Ovary (tissue), 9 donors: ENCODE data around the gene NVL. TPM values are rescaled to one million over a fixed set of nuclear protein-coding genes. Genes with fewer than 3 reads are reported as not detected.

ENCODE experiments used
- DNase-seq, 5 donors: peaks; one replicate each; pipeline ENCODE4 v3.0.0-alpha.2; 2019 to 2020
- H3K27ac ChIP-seq, 2 donors: fragments of 200-600 bp; one replicate each; pipeline versions ENCODE4 v1.5.1 to v1.8.0; 2019 to 2022
- H3K27me3 ChIP-seq: fragments of 200-600 bp; one replicate; pipeline ENCODE4 v1.8.0; 2022
- H3K36me3 ChIP-seq: fragments of 200-600 bp; sonication (generic); one replicate; pipeline ENCODE4 v1.5.1; 2019
- H3K4me1 ChIP-seq: one replicate; pipeline ENCODE4 v1.8.1; 2013; ENCODE audit warnings: mild to moderate bottlenecking, moderate library complexity; ENCODE audit not compliant: insufficient read depth
- H3K4me3 ChIP-seq: fragments of 200-600 bp; sonication (generic); one replicate; pipeline ENCODE4 v1.5.1; 2017
- H3K9me3 ChIP-seq, 2 donors: fragments of 200-600 bp in 1 of 2; sonication (generic) in 1 of 2; one replicate each; pipeline versions ENCODE4 v1.5.1 to v1.8.1; 2013 to 2019; ENCODE audit warnings: mild to moderate bottlenecking in 1 of 2, moderate library complexity in 1 of 2
- CTCF ChIP-seq, 3 donors: fragments of 450-650 bp in 2 of 3; fragments of 200-600 bp in 1 of 3; IDR thresholded peaks; one replicate each; pipeline versions ENCODE4 v1.5.1 to v1.8.0; 2016 to 2022; ENCODE audit warnings: antibody characterized with exemption in 3 of 3, mild to moderate bottlenecking in 1 of 3
- EP300 ChIP-seq: sonication (generic); formaldehyde crosslinking; IDR thresholded peaks from one replicate; pipeline ENCODE4 v1.6.1; 2017; ENCODE audit warnings: antibody characterized with exemption
- POLR2A ChIP-seq: fragments of 450-650 bp; IDR thresholded peaks from one replicate; pipeline ENCODE4 v1.6.1; 2017; ENCODE audit warnings: antibody characterized with exemption, mild to moderate bottlenecking, moderate library complexity
- WGBS, 3 donors: extraction: QIAGEN DNeasy Blood & Tissue Kit in 1 of 3; methylation state at CpG; one replicate each; pipeline versions ENCODE4 v1.1.5 to v1.1.7; 2013 to 2017; 5-methylcytosine and 5-hydroxymethylcytosine counted together
- intact Hi-C, 4 donors: fragments of 100-400 bp; cut with DNase I; formaldehyde crosslinking; loops; one replicate each; pipeline versions ENCODE4 v1.11.0 to v1.15.1; 2022 to 2023
- polyA plus RNA-seq, 2 donors: library from polyadenylated mRNA; stranded (reverse); fragments of 200-250 nt in 1 of 2; fragments of 350-450 nt in 1 of 2; fragmentation: Illumina TruSeq in 1 of 2; extraction: RNeasy Lipid Tissue Mini Kit (QIAGEN cat#74804) in 1 of 2; gene quantifications; one replicate each; pipeline ENCODE4 v1.2.3, GENCODE V29; 2013 to 2014
- total RNA-seq, 7 donors: library from RNA; depleted of rRNA in 2 of 7; stranded (reverse); fragments of >200 nt in 2 of 7; fragmentation: NEBNext Ultra II Directional in 3 of 7; extraction: Animal tissue kit (Norgen Biotek cat#: 25700) in 3 of 7; gene quantifications; one replicate each; pipeline versions ENCODE4 v1.1.0 to v1.2.4, GENCODE V29; 2016 to 2023
- donor health status: DM: no; HTN: no; CAD: no; lungs with moderate emphysema.
- donor health status: DM: no; HTN: no; CAD: no.
- donor health status: Bipolar disorder and iron deficiency.
- donor health status: DM: yes; HTN: yes; CAD: no.
- donor health status: DM: no; HTN: no; CAD: no.
- donor health status: DM: yes; HTN: yes; CAD: no.

Gene NVL
- total and polyA plus RNA-seq, 9 donors, result 15.4 to 31.9 (median 23.4) TPM

GRCh38 chr1:224276771-224277487 is 53.0 kb downstream of the NVL start:
- H3K27ac ChIP-seq, result no peak overlapping the region
- no peaks in the 10 kb centered on the region for H3K4me1 ChIP-seq
- WGBS, 3 donors, result 64 to 70% (median 65%) methylated on average over 3 of the region's 3 CpGs
- no peak for DNase-seq
- TF ChIP-seq POLR2A (no peak), CTCF (IDR thresholded peaks at IDR 0.05) (no peak), EP300 (no peak)
- no peaks in the 10 kb centered on the region for H3K9me3 ChIP-seq
- H3K36me3 ChIP-seq, result no peaks in the 10 kb centered on the region
- intact Hi-C loops, result no loop called here
- H3K4me3 ChIP-seq, result no peak overlapping the region
- no peaks in the 10 kb centered on the region for H3K27me3 ChIP-seq

DNA sequence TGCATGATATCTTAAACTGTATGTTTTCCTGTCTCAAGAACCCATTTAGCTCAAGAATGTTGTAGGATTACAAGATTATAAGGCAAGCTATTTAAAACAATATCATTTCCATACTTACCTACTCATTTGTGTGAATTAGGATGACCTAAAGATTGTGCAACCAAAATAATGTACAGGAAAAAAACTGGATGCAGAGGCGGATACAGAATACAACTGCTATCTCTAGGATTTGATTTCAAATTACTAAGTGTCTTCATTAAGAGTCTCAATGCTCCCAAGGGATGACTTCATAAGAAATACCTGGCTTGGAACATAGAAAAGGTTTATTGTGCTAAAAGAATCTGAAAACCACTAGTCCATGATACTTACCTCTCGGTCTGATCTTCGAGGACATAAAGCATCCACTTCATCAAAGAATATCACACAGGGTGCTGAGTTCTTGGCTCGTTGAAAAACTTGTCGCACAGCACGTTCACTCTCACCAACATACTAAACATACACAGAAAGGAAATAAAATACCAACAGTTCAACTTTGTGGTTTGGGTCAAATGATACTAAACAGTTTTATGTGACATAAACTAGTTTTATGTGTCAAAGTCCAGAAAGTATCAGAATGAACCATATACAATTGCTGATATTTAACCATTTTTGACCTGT is 54.9 kb downstream of the NVL start:
- Histone ChIP-seq H3K36me3 (no peaks in the 10 kb centered on the region), H3K27ac (no peak overlapping the region), H3K9me3 (no peaks in the 10 kb centered on the region), H3K4me1 (no peaks in the 10 kb centered on the region), H3K4me3 (no peak overlapping the region), H3K27me3 (no peaks in the 10 kb centered on the region)
- no peak for DNase-seq
- TF ChIP-seq EP300 (no peak), CTCF (IDR thresholded peaks at IDR 0.05) (no peak), POLR2A (no peak)
- 94 to 95% (median 94%) methylated on average over 6 of the region's 6 CpGs for WGBS, 3 donors
- intact Hi-C loops, result no loop called here

- TF ChIP-seq POLR2A (no peak), CTCF (IDR thresholded peaks at IDR 0.05) (no peak), EP300 (no peak)
- no peaks in the 10 kb centered on the region for H3K27me3 ChIP-seq
Observed at GRCh38 chr1:224273641-224274040, 56.3 kb downstream of the NVL start.

GRCh38 chr1:224271106-224271505 is 58.9 kb downstream of the NVL start:
- Histone ChIP-seq H3K27me3 (no peaks in the 10 kb centered on the region), H3K9me3 (no peaks in the 10 kb centered on the region), H3K36me3 (no peaks in the 10 kb centered on the region), H3K4me1 (no peaks in the 10 kb centered on the region), H3K4me3 (no peak overlapping the region), H3K27ac (no peak overlapping the region)
- intact Hi-C loops, result no loop called here
- TF ChIP-seq POLR2A, result no peak
- TF ChIP-seq EP300, result no peak
- TF ChIP-seq CTCF (IDR thresholded peaks at IDR 0.05), result no peak
- WGBS, 3 donors, result 84 to 94% (median 94%) methylated on average over 3 of the region's 3 CpGs
- no peak for DNase-seq

More at GRCh38 chr1:224273641-224274040, 56.3 kb downstream of the NVL start:
- Histone ChIP-seq H3K9me3 (no peaks in the 10 kb centered on the region), H3K36me3 (no peaks in the 10 kb centered on the region), H3K4me3 (no peak overlapping the region), H3K4me1 (no peaks in the 10 kb centered on the region), H3K27ac (no peak overlapping the region)
- 85 to 96% (median 95%) methylated on average over 2 of the region's 2 CpGs for WGBS, 3 donors
- intact Hi-C loops, result no loop called here
- no peak for DNase-seq
